ENCODE measurements around the gene PHC2. TPM values are rescaled to one million over a fixed set of nuclear protein-coding genes. Genes with fewer than 3 reads are reported as not detected.

Gene PHC2
- total RNA-seq, 2 experiments from 2014 or later = 37.7 to 39.5 TPM

- H3K9me3 Mint-ChIP-seq = no peaks in the 10 kb centered on the region
- H3K4me3 ChIP-seq (ENCODE audit: low read length) = no peak overlapping the region
- H3K4me3 Mint-ChIP-seq = no peak overlapping the region
- DNase-seq (no peak), ATAC-seq (ENCODE audit: poor library complexity) (no peak)
- no peak overlapping the region for H3K27ac Mint-ChIP-seq
- no peaks in the 10 kb centered on the region for H3K36me3 ChIP-seq (ENCODE audit: insufficient read depth, low read length)
- POLR2A ChIA-PET = no interaction called here
- H3K36me3 Mint-ChIP-seq (ENCODE audit: low read depth) = no peaks in the 10 kb centered on the region
- no peaks in the 10 kb centered on the region for H3K4me1 ChIP-seq (ENCODE audit: insufficient read depth, low read length)
- no peaks in the 10 kb centered on the region for H3K27me3 ChIP-seq (ENCODE audit: control insufficient read depth in 1 of 2, insufficient read depth in 2 of 2, low read length in 2 of 2)
- TF ChIP-seq CTCF (IDR thresholded peaks at IDR 0.05) = no peak
- CTCF ChIA-PET = interaction anchor here (1.5 kb wide), 1 partner anchor 14 kb away, joined by 4 read pairs; no protein-coding TSS in a partner anchor
- H3K27me3 Mint-ChIP-seq = peaks cover 15% of the 10 kb centered on the region
- no peaks in the 10 kb centered on the region for H3K4me1 Mint-ChIP-seq (ENCODE audit: low read depth)
- H3K9me3 ChIP-seq (ENCODE audit: control insufficient read depth in 1 of 2, insufficient read depth in 1 of 2, low read length in 2 of 2) = no peaks in the 10 kb centered on the region
- no peak overlapping the region for H3K27ac ChIP-seq (ENCODE audit: low read depth in 1 of 2, low read length in 2 of 2)
- intact Hi-C loops (cut with DNase I, micrococcal nuclease) = no loop called here
Observed at GRCh38 chr1:33407352-33408092, 23.4 kb downstream of the PHC2 start.

- intact Hi-C loops (cut with DNase I, micrococcal nuclease) = no loop called here
Observed at GRCh38 chr1:33402206-33402605, 28.7 kb downstream of the PHC2 start.

DNA sequence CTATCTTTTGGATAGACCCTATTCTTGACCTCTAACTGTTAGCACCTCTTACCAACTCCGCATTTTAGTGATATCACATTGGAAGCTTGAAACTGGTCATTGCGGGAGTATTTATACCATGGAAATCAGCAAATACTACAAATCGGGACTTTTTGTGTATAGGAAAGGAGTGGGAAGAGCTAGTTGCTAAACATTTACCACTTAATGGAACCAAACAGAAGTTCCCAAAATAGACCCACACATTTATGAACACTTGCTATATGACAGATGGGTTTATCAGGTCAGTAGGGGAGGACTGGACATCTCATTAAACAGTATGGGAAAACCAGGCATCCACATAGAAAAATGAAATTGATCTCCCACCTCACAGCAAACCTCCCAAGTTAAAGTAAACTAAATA lies 29.4 kb downstream of the PHC2 start:
- POLR2A ChIA-PET = no interaction called here
- no peaks in the 10 kb centered on the region for H3K9me3 ChIP-seq (ENCODE audit: control insufficient read depth in 1 of 2, insufficient read depth in 1 of 2, low read length in 2 of 2)
- Mint-ChIP-seq H3K4me3 (no peak overlapping the region), H3K4me1 (ENCODE audit: low read depth) (peaks cover 6% of the 10 kb centered on the region), H3K9me3 (no peaks in the 10 kb centered on the region), H3K27me3 (no peaks in the 10 kb centered on the region), H3K27ac (no peak overlapping the region), H3K36me3 (ENCODE audit: low read depth) (no peaks in the 10 kb centered on the region)
- H3K4me1 ChIP-seq (ENCODE audit: insufficient read depth, low read length) = peaks cover 6% of the 10 kb centered on the region
- no peak overlapping the region for H3K4me3 ChIP-seq (ENCODE audit: low read length)
- intact Hi-C loops (cut with DNase I, micrococcal nuclease) = no loop called here
- H3K27ac ChIP-seq (ENCODE audit: low read depth in 1 of 2, low read length in 2 of 2) = no peak overlapping the region
- TF ChIP-seq CTCF (IDR thresholded peaks at IDR 0.05) = no peak
- DNase-seq (no peak), ATAC-seq (ENCODE audit: poor library complexity) (no peak)
- no peaks in the 10 kb centered on the region for H3K27me3 ChIP-seq (ENCODE audit: control insufficient read depth in 1 of 2, insufficient read depth in 2 of 2, low read length in 2 of 2)
- H3K36me3 ChIP-seq (ENCODE audit: insufficient read depth, low read length) = no peaks in the 10 kb centered on the region
- CTCF ChIA-PET = no interaction called here

More at GRCh38 chr1:33402206-33402605, 28.7 kb downstream of the PHC2 start:
- ChIA-PET CTCF (no interaction called here), POLR2A (no interaction called here)
- Histone ChIP-seq H3K27ac (ENCODE audit: low read depth in 1 of 2, low read length in 2 of 2) (no peak overlapping the region), H3K27me3 (ENCODE audit: control insufficient read depth in 1 of 2, insufficient read depth in 2 of 2, low read length in 2 of 2) (no peaks in the 10 kb centered on the region), H3K9me3 (ENCODE audit: control insufficient read depth in 1 of 2, insufficient read depth in 1 of 2, low read length in 2 of 2) (no peaks in the 10 kb centered on the region), H3K4me1 (ENCODE audit: insufficient read depth, low read length) (no peaks in the 10 kb centered on the region), H3K4me3 (ENCODE audit: low read length) (no peak overlapping the region), H3K36me3 (ENCODE audit: insufficient read depth, low read length) (no peaks in the 10 kb centered on the region)
- no peaks in the 10 kb centered on the region for H3K36me3 Mint-ChIP-seq (ENCODE audit: low read depth)
- ATAC-seq (ENCODE audit: poor library complexity) = no peak
- H3K27me3 Mint-ChIP-seq = peaks cover 5% of the 10 kb centered on the region
- no peak overlapping the region for H3K27ac Mint-ChIP-seq
- no peak overlapping the region for H3K4me3 Mint-ChIP-seq
- no peaks in the 10 kb centered on the region for H3K4me1 Mint-ChIP-seq (ENCODE audit: low read depth)
- no peaks in the 10 kb centered on the region for H3K9me3 Mint-ChIP-seq
- no peak for DNase-seq
- TF ChIP-seq CTCF (IDR thresholded peaks at IDR 0.05) = no peak

Measured in CD4-positive, alpha-beta T cell (primary cell).